ENCODE measurements around the gene BCL11B. TPM values are rescaled to one million over a fixed set of nuclear protein-coding genes. Genes with fewer than 3 reads are reported as not detected.

The BCL11B gene
- total RNA-seq, 1 donor from 2014 or later = 0.18 TPM

DNA sequence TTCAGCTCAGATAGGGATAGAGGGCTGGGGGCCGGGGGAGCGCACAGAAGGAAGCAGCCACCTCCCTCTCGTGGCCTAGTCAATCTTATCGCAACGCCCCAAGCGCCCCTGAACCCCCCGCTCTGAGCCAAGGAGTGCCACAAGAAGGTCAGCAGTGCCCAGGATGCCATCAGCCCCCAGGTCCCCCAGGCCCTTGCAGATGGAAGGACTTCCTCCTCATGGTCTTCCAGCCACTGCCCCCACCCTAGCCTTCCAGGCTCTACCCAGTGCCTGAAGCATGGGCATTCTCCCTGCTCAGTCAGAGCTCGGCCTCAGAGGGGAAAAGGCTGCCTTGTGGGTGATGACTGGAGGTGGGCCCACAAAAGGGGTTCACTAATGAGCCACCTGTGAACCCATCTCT, 68.2 kb downstream of the BCL11B start:
- no peak for DNase-seq (ENCODE audit: extremely low read depth, low read depth, low spot score)

DNA sequence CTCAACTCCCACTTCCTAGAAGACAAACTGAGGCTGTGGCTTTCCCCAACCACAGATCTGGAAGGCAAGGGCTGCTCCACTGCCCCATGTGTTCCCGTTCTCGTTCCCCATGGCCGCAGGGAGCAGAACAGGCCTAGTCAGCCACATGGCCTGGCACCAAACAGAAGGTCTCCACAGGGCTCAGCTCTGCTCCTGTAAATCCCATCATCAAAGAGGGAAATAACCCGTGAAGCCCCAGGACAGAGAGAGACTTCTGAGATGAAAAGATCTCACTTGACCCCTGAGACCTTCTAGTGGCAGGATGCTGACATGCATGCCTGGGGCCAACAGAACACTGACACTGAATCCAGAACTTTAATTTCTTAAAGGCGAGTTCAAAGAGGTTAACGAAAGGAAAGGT, 68.9 kb downstream of the BCL11B start:
- DNase-seq (ENCODE audit: extremely low read depth, low read depth, low spot score) = no peak

DNA sequence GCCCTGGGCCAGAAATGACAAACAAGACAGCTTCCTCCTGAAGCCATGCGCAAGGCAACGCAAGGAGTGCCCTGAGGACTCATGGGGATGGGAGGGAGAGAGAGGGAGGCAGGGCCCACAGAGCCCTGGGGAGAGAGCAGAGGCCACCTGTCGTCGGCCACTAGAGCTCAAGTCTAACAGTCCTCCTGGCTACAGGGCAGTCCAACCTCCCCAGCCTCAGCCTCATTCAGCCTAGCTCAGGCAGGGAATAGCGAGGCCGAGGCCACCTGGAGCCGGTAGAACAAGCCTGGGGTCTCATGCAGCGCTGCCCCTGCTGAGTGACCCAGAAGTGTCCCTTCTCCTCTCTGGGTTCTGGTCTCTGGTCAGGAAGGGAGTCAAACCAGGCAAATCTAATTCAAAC, 69.5 kb downstream of the BCL11B start:
- DNase-seq (ENCODE audit: extremely low read depth, low read depth, low spot score) = no peak

DNA sequence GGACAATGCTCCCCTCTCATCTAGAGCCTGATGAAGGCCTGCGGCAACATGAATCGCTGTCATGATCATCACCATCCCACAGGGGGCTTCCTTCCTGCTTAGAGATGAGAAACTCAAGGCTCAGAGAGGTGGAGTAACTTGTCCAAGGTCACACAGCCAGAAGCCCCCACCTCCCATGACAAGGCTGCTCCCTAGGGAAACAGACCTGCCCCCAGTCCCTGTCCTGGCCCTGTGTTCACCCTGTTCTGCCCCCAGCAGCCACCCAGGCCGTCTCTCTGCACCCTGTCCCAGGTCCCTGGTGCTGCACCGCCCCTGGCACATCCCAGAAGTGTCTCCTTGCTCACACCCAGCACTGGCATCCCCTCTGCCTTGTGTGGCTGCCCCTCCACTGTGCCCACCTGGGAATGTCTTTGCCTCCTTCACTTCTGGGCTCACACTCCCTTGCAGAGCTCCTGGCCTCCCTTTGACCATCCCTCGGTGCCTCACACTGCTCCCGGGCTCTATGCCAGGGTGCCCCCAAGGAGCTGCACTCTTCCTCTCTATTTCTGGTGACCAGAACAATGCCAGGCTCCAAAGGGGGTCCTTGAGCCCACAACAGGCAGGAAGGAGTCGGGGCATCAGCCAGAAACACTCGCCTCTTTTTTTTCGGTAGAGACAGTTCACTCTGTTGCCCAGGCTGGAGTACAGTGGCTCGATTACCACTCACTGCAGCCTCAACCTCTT, 70.5 kb downstream of the BCL11B start:
- no peak for DNase-seq (ENCODE audit: extremely low read depth, low read depth, low spot score)

DNA sequence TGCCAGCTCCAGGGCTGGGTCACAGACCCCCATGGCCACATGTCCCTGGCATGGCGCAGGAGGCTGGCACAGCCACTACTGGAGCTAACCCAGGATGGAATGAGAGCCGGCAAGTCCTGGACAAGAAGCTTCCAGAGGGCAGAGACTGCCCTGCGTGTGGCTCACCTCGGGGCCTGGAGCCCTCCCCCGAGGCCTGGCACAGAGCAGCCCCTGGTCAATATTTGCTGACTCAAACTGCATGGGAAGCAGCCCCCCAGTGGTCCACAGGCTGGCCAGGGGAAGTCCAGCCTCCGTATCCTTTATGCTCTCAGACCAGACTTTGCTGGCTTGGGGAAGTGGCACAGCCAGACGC, 71.4 kb downstream of the BCL11B start:
- no peak for DNase-seq (ENCODE audit: extremely low read depth, low read depth, low spot score)

DNA sequence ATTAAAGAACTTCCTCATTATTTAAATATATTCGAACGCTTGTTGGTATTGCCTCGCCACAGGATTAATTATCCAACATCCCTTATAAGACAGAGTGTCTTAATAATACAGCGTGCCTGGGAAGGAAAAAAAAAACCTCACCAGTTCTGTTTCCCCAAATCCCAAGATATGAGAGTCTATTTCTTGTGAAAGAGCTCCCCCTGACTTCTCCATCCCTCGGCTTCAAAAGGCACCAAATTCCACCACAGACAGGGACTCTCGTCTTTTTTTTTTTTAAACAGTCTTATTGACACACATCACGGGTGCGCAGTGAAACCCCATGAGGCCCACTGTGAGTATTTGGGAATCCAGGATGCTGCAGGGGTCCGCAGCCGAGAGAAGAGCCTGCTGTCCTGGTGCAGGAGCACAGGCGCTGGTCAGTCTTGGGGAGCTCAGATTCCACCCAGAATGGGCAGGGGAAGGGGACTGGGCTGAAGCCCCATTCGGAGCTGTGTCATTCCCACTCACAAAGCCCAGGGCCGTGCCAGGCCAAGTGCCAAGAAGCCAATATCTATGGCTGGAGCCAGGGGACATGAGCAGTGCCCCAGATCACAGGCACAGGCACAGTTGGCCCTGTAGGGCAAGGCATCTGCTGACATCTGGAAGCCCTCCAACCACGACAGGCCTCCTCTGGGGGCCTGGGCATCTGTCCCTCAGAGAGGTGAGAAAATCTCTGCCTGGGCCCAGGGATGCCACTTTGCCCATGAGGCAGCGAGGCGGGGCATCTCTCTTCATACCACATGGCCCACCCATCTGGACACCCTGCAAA, 71.9 kb downstream of the BCL11B start:
- DNase-seq (ENCODE audit: extremely low read depth, low read depth, low spot score) = no peak

DNA sequence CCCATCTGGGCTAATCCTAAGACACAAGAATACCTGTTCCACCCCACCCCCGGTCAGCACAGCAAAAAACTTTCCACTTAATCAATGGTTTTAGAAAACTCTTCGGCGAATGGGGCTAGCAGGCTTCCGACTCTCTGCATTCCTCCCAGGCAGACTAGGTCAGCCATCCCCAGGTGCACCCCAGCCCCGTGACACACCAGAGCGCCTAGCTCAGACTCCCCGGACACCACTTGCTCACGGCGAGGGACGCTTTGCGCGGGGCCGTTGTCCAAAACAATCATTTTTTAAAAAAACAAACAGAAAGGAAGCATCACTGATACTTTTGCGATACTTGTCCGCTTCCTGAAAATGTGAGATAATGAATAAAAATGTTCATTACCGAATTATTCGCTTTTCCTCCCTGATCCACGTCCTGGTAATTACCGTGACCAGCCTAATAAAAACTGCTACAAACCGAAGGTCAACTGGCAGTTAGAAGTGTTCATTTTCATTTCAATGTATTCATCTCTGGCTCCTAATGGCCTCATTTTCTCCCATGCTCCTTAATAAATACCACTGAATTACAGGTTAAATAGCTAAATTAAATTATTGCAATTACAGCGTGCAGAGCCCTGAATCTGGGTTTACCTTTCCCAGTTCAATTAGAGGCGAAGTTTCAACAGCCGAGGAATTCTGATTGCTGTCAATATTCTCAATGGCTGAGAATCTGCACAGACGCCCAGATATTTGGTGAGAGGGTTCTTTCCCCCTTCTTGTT, 73.1 kb downstream of the BCL11B start:
- DNase-seq (ENCODE audit: extremely low read depth, low read depth, low spot score) = no peak

DNA sequence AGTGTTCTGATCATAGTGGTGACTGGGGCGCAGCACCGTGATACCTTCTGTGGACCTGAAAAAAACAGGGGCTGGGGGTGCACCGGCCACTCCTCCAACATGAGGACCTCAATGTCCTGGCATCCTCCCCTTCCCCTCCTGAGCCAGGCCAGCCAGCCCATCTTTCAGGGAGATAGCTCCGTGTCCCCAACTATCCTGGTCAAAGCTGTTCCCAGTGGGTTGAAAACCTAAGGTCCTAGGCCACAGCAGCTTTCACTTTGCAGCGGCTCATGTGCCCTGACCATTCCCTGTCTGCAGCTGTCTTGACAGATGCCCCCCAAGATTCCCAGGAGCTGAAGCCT, 75.7 kb downstream of the BCL11B start:
- no peak for DNase-seq (ENCODE audit: extremely low read depth, low read depth, low spot score)

DNA sequence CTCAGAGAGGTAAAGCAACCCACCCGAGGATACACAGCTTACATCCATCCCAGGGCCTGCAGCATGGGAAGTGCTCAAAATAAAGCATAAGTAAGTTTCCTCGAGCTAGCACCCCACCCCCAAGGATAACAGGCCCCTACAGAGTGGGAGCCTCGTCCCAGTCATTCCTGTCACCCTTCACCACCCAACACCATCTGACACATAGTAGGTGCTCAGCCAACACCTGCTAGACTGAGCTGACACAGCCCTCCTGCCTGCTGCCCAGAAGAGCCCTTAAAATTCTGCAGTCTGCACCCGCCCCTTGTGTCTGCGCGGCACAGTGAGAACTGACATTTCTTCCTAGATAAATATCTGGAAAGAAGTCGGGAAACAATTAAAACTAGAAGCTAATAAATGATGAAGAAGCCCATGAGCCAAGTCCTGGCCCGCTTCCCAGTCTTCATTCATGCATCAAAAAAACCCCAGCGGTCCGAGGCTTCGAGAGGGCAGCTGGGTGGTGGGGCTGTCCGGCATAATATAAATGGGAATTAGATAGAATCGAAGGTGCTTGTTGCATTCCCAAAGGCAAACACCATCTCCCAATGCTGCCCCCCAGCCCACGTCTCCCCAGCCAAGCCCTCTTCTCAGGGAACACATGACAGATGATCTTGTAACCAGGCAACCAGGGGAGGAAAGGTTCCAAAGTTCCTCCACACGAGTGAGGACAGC, 76.2 kb downstream of the BCL11B start:
- DNase-seq (ENCODE audit: extremely low read depth, low read depth, low spot score) = no peak

DNA sequence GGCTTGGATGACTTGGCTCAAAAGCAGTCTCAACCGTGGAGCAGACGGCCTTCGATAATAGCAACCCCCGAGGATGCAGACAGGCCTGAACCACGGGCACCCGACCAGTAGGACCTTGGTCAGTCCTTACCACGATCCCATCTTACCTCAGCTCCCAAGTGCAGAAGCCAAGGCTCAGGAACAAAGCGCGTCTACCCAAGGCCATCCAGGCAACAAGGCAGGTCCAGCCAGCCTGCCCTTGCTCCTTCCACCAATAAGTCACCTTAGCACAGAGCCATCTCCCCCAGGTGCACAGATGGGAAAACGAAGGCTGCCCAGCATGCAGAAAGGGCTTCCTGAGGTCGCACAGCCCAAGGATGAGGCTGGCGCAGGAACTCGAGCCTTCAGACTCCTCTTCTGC, 77.3 kb downstream of the BCL11B start:
- no peak for DNase-seq (ENCODE audit: extremely low read depth, low read depth, low spot score)

DNA sequence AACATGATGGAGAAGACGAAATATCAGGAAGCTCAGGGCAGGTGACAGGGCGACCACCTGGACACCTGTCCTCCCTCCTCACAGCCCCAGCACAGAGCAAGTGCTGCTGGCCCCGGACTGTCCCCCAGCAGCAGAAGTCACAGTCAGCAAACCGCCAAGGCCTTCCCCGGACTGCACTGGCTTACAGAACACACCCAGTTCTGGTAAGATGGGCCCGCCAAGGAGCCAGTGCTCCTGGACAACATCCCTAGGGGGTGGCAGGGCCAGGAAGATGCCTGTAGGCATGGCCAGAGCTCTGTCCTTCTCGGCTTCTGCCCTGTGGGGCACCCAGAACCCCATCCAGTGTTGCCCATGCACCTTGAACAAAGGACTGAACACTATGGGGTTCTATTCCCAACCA, 77.9 kb downstream of the BCL11B start:
- DNase-seq (ENCODE audit: extremely low read depth, low read depth, low spot score) = no peak

DNA sequence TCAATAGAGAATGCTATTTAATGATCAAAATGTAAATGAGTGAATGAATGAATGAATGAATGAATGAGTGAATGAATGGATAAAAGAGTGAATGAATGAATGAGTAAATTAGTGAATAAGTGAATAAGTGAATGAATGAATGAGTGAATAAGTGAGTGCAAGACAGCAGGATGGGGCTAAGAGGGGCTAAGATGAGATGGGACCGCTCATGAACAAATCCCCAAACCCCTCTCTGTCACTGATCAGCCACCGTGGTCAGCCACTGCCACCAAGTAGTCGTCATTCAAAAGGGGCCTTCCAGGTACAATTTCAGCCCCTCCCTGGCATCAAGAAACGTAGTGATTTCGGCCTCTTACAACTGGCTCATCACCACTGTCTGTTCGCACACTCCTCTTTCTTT, 79.2 kb downstream of the BCL11B start:
- DNase-seq (ENCODE audit: extremely low read depth, low read depth, low spot score) = no peak

DNA sequence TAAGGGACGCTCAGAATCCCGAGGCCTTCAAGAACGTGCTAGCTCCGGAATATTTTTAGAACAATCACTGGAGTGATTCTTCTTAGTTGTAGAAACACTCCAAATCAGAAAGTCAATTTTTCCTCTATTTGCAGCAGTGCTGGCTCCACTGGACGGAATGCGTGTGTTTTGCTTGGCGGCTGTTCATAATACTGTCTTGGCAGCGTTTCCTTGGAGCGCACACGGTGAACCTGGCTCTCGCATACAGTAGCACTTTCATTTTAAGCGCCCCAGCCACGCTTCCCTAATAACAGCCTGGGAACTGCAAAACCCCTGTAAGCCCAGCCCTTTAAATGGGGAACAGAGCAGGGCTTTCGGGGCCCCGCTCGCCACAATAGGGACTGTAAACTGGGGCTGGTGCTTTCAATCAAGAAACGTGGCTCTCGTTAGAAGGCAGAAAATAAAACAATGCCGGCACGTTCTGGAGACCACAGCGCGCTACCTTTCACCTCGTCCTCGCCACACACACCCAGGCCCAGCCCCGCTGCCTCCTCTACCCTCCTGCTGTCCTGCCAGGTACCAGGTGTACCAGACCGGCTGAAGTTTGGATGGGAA, 79.9 kb downstream of the BCL11B start:
- no peak for DNase-seq (ENCODE audit: extremely low read depth, low read depth, low spot score)

DNA sequence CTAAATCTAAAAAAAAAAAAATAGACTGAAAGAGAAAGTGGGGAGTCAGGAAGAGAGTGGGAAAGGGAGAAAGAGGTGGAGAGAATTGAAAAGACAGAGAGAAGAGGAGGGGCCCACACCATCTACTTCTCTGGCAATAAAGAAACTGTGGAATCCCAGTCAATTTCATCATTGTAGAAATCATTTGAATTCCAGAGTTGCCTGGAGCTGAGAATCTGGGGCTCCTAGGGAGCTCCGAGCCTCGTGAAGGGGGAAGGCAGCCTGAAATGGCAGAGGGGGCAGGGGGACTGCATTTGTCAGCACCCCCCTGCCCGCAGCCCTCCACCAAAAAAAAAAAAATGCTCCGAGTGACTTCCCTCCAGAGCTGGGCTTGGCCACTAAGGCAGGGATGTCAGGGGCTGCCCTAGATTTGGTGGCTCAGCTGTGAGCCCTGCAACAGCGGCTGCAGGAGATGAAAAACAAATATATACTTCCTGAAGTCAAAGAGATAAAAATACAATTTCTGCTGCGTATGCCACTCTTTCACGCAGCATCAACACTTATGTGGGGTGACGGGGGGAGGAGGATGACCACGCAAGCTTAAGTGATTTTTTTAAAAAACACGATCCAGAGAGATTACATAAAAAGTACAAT, 80.5 kb downstream of the BCL11B start:
- no peak for DNase-seq (ENCODE audit: extremely low read depth, low read depth, low spot score)

DNA sequence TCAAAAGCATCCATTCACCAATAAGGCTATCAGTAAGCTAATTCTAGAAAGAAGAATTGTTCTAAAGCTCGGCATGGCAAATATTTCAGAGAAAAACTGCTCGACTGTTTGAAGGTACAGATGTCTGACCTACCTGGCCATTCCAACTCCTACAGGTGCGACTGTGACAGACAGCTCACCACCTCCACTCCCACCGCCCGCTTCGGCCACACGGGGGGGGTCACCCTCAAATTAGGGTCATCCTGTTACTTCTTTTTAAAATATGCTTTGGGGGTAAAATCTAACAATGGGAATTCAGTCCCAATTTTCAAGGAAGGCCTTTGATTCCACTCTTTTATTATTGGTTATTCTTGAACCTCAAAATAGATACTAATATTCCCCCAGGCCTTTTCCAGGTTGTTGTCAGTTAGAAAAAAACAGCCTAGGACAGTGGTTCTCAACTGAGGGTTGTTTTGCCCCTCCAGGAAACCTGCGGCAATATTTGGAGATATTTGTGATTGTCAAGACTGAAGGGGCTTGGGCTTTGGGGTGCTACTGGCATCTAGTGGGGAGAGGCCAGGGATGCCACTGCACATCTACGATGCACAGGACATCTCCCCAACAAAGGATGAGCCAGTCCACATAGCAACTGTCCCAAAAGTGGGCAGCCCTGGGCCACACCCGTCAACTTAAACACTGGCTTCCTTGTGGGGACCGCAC, 81.2 kb downstream of the BCL11B start:
- no peak for DNase-seq (ENCODE audit: extremely low read depth, low read depth, low spot score)

DNA sequence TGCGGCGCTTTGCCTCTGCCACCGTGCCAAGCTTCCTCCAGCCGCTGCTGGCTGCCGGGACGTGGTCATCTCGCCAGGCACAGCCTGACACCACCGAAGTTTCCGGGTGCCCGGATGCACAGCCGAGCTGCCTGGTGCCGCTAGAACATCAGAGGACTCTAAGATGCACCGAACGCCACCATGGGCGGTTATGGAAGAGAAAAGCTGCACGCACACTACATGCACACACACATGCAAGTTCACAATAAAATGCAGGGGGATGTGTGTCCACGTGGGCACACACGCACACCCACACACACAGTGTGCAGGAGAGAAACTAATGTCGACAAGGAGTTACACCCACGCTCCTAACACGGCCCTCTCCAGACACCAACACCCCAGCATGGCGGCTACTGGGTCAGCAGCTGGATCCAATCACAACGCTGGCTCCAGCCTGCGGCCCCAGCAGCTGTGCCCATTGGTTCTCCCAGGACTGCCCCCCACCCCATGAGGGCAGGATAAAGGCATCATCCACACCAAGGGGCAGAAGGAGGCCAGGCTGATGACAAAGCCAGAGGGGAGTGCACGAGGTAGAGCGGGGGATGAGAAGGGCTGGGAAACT, 82.7 kb downstream of the BCL11B start:
- DNase-seq (ENCODE audit: extremely low read depth, low read depth, low spot score) = no peak

DNA sequence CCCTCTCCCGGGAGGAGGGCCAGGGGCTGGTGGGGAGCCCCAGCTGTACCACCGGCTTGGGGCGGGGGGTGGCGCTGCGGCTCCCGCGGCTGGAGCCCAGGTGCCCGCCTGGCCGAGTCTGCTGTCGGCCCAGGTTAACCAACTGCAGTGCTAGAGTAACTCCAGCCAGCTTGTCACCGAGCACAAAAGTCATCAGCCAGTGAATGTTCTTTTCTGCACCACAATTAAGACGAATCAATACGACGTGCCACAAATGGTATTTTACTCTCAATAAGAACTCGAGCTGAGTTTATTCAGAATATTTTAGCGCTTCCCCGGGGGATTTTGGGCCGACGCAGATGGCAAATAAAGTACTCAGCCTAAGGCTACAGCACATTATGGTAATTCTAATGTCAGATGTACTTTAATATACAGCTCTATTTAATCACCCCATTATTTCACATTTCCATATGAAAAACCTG, 83.2 kb downstream of the BCL11B start:
- DNase-seq (ENCODE audit: extremely low read depth, low read depth, low spot score) = no peak

DNA sequence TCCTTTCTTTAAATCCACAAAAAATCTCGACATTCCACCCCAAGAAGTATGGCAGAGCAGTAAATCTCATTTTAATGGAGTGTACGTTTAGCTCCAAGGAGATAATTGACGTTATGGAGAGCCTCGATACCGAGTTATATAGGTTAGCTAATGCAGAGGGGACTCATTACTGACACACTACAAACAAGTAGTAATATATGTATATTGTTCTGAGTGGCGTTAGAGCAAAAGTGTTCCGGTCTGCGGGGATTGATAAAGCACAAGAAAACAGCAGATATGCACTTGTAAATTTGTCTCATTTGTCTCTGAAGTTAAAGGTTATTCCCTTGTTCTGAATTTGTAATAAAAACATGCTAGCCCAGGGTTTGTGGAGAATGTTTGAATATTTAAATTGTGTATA, 84.1 kb downstream of the BCL11B start:
- no peak for DNase-seq (ENCODE audit: extremely low read depth, low read depth, low spot score)

DNA sequence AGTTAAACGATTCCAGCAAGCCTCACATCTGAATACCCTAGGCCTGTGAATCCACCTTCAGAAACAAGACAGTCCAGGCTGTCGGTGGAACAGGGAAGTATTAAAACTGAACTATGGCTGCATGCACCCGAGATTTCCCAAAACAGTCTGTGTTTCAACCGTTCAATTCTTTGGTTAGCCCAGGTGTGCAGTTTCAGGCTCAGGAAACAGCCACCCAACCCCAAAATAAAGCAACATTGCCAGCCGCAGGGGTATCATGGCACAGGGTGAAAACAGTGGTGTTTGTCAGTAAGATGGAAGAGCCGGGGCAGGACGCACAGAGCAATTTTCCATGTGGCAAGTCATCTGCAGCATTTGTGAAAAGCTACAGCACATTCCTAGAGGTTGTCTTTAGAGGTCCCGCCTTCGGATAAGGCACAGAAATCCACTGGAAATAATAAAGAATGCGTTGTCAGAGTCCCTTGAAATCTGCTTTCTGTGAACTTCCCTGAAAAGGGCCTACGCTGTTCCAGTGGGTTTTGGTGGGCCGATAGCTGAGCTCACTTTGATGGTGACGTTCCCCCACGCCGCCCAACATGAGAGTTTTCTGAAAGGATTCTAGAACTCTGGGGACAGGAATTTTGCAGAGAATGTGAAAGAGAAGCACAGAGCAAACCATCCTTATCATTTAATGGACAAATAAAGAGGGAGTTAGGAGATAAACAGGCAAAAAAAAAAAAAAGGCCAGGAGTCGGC, 84.9 kb downstream of the BCL11B start:
- DNase-seq (ENCODE audit: extremely low read depth, low read depth, low spot score) = no peak
